CD1c-positive myeloid dendritic cell (primary cell): Measurements from ENCODE around the gene YPEL2.
A peak's percentile ranks its signal among the peaks of the same experiment; 100 is the strongest.
"Not testable (repeated sequence)": the region's sequence is repeated elsewhere in the genome, so short reads cannot be mapped to it uniquely, and the experiment has no call there.

Experiments used
- DNase-seq: peaks from one replicate; pipeline ENCODE4 v3.0.0-alpha.2; 2016; ENCODE audit errors: extremely low spot score

Gene YPEL2

GRCh38 chr17:59405944-59406705 is 74.7 kb downstream of the YPEL2 start:
- no peak for DNase-seq

GRCh38 chr17:59406808-59407381 is 75.4 kb downstream of the YPEL2 start:
- DNase-seq = no peak

GRCh38 chr17:59409336-59410048 is 78.0 kb downstream of the YPEL2 start:
- no peak for DNase-seq

- no peak for DNase-seq
These were observed 78.6 kb downstream of the YPEL2 start for GRCh38 chr17:59410049-59410437.

- DNase-seq = not testable (repeated sequence)
These were observed 81.0 kb downstream of the YPEL2 start for GRCh38 chr17:59412431-59412830.

GRCh38 chr17:59413014-59413766 is 81.7 kb downstream of the YPEL2 start:
- no peak for DNase-seq

GRCh38 chr17:59415397-59415796 is 83.9 kb downstream of the YPEL2 start:
- peak; percentile 21 for DNase-seq

GRCh38 chr17:59416184-59416583 is 84.7 kb downstream of the YPEL2 start:
- no peak for DNase-seq

- DNase-seq = no peak
These were observed 86.0 kb downstream of the YPEL2 start for GRCh38 chr17:59417452-59417851.

GRCh38 chr17:59418732-59419166 is 87.3 kb downstream of the YPEL2 start:
- DNase-seq = no peak

GRCh38 chr17:59420901-59421300 is 89.4 kb downstream of the YPEL2 start:
- DNase-seq = no peak

GRCh38 chr17:59421722-59422121 is 90.3 kb downstream of the YPEL2 start:
- DNase-seq = no peak

- no peak for DNase-seq
These were observed 91.8 kb downstream of the YPEL2 start for GRCh38 chr17:59423137-59423724.

- DNase-seq = no peak
These were observed 92.4 kb downstream of the YPEL2 start for GRCh38 chr17:59423903-59424302.

GRCh38 chr17:59424331-59424730 is 92.9 kb downstream of the YPEL2 start:
- no peak for DNase-seq

- peak; percentile 38 for DNase-seq
These were observed 93.9 kb downstream of the YPEL2 start for GRCh38 chr17:59425085-59425931.

GRCh38 chr17:59426031-59426430 is 94.6 kb downstream of the YPEL2 start:
- DNase-seq = no peak

GRCh38 chr17:59427425-59427921 is 96.0 kb downstream of the YPEL2 start:
- peak; percentile 94 for DNase-seq

GRCh38 chr17:59427996-59428395 is 96.5 kb downstream of the YPEL2 start:
- peak; percentile 61 for DNase-seq

- DNase-seq = no peak
These were observed 97.5 kb downstream of the YPEL2 start for GRCh38 chr17:59428916-59429485.
